ENCODE results near the gene GMPPA.

Gene GMPPA

DNA sequence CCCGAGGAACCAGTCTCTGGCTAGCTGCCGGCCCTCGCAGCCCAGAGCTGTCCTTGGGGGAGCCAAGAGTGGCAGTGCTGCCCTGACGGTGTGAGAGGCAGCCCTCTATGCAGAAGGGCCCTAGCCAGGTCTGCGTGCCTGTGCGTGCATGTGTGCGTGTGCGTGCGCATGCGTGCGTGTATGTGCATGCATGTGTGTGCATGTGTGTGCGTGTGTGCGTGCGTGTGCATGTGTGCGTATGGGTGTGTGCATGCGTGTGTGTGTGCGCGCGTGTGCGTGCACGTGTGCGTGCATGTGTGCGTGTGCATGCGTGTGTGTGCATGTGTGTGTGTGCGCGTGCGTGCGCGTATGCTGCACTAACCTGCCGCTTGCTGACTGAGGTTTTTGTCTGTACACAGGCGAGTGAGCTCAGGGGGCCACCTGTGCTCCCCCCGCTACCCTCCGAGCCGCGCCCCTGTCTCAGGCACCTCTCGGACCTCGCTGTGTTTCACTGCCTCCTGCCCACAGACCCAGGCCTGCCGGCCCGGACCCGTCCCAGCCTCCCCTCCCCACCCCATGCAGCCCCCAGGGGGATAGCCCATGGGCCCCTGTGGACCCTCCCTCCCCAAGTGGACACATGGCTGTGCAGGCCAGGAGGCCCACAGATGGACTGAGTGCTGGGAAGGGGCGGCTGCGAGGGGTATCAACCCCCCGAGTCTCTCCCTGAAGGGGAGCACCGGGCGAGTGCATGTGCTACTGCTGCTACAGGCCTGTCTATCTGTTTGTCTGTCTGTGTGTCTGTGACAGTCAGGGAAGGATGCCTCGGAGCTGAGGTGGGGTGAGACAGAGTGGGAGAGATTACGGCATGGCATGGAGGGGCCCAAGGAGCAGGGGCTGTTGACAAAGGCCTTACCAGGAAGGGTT lies 32.8 kb upstream of the GMPPA start:
- no peak overlapping the region for H3K4me3 ChIP-seq (ENCODE audit: low read depth, low read length)
- DNase-seq (ENCODE audit: low read depth) = no peak
- TF ChIP-seq, protein P1, sequence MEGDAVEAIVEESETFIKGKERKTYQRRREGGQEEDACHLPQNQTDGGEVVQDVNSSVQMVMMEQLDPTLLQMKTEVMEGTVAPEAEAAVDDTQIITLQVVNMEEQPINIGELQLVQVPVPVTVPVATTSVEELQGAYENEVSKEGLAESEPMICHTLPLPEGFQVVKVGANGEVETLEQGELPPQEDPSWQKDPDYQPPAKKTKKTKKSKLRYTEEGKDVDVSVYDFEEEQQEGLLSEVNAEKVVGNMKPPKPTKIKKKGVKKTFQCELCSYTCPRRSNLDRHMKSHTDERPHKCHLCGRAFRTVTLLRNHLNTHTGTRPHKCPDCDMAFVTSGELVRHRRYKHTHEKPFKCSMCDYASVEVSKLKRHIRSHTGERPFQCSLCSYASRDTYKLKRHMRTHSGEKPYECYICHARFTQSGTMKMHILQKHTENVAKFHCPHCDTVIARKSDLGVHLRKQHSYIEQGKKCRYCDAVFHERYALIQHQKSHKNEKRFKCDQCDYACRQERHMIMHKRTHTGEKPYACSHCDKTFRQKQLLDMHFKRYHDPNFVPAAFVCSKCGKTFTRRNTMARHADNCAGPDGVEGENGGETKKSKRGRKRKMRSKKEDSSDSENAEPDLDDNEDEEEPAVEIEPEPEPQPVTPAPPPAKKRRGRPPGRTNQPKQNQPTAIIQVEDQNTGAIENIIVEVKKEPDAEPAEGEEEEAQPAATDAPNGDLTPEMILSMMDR (IDR thresholded peaks at IDR 0.05; ENCODE audit: low read depth, low read length) = no peak
- TF ChIP-seq POLR2A (IDR thresholded peaks at IDR 0.05; ENCODE audit: extremely low read depth, insufficient read length) = no peak
- TF ChIP-seq, protein P2, sequence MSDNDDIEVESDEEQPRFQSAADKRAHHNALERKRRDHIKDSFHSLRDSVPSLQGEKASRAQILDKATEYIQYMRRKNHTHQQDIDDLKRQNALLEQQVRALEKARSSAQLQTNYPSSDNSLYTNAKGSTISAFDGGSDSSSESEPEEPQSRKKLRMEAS (IDR thresholded peaks at IDR 0.05; ENCODE audit: low read depth, low read length) = no peak
- TF ChIP-seq MYC (IDR thresholded peaks at IDR 0.05; ENCODE audit: low read depth, low read length) = no peak

DNA sequence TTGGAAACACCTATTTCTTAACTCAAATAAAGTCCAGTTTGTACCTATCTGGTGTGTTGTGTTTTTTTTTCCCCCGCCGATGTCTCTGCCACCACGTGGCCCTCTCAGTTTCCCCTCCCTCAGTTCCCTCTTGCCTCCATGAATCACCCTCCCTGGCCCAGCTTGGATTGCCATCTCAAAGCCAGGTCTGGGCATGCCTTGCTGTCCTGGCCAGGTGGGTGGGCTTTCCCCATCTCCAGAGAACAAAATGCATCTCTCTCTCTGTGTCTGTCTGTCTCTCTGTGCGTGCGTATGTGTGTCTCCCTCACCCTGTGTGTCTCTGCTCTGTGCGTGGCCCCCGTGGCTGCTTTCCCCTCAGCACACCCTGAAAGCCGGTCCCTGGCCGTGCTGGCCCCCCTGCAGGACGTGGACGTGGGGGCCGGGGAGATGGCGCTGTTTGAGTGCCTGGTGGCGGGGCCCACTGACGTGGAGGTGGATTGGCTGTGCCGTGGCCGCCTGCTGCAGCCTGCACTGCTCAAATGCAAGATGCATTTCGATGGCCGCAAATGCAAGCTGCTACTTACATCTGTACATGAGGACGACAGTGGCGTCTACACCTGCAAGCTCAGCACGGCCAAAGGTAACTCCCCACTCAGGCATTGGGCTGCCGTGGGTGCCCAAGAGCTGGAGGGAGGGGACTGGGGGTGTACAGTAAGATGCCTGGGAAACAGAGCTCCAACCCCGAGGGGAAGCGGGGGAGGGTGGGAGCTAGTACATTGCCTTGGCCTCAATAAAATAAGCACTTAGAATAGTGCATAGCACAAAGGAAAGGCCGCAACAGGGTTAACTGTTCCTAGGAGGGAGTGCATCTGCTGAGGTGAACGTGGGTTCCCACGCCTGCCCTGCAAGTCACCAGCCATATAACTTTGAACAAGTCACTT lies 31.6 kb upstream of the GMPPA start:
- DNase-seq (ENCODE audit: low read depth) = no peak
- TF ChIP-seq MYC (IDR thresholded peaks at IDR 0.05; ENCODE audit: low read depth, low read length) (no peak), POLR2A (IDR thresholded peaks at IDR 0.05; ENCODE audit: extremely low read depth, insufficient read length) (no peak)
- TF ChIP-seq, protein P2 (IDR thresholded peaks at IDR 0.05; ENCODE audit: low read depth, low read length) = no peak
- TF ChIP-seq, protein P1 (IDR thresholded peaks at IDR 0.05; ENCODE audit: low read depth, low read length) = no peak
- H3K4me3 ChIP-seq (ENCODE audit: low read depth, low read length) = no peak overlapping the region

DNA sequence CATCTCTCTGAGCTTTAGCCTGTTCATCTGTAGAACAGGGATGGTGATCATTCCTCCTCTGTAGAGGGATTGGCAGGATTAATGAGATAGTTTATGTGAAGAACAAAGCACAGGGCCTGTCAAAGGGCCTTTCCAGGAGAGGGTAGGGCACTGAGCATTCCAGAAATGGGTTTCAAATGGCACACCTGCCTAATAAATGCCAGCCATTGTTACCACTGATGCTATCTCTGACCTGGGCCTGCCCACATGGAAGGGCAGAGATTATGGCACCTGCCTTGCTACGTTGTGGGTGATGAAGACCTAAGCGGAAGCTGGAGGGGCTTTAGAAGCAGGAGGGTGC lies 31.0 kb upstream of the GMPPA start:
- no peak for DNase-seq (ENCODE audit: low read depth)
- H3K4me3 ChIP-seq (ENCODE audit: low read depth, low read length) = no peak overlapping the region
- TF ChIP-seq, protein P2 (IDR thresholded peaks at IDR 0.05; ENCODE audit: low read depth, low read length) = no peak
- no peak for TF ChIP-seq MYC (IDR thresholded peaks at IDR 0.05; ENCODE audit: low read depth, low read length)
- TF ChIP-seq, protein P1 (IDR thresholded peaks at IDR 0.05; ENCODE audit: low read depth, low read length) = no peak
- TF ChIP-seq POLR2A (IDR thresholded peaks at IDR 0.05; ENCODE audit: extremely low read depth, insufficient read length) = no peak

DNA sequence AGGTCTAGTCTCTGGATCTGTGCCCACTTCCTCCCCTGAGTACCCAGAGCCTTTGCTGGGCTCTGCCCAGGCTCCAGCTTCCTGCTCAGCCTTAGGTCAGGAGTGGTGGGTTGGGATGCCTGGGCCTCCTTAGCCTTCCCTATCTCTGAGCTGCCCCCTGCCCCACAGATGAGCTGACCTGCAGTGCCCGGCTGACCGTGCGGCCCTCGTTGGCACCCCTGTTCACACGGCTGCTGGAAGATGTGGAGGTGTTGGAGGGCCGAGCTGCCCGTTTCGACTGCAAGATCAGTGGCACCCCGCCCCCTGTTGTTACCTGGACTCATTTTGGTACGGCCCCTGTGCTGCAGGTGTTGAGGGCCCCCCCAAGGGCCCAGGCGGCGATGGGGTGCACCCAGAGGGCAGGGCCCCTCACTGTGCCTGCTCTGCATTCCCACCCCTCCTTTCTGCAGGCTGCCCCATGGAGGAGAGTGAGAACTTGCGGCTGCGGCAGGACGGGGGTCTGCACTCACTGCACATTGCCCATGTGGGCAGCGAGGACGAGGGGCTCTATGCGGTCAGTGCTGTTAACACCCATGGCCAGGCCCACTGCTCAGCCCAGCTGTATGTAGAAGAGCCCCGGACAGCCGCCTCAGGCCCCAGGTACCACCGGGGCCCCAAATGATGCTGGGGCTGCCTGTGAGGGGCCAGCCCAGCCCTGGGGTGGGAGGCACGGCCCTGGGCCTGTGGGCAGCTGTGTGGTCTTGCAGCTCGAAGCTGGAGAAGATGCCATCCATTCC lies 30.1 kb upstream of the GMPPA start:
- DNase-seq (ENCODE audit: low read depth) = no peak
- TF ChIP-seq MYC (IDR thresholded peaks at IDR 0.05; ENCODE audit: low read depth, low read length) (no peak), POLR2A (IDR thresholded peaks at IDR 0.05; ENCODE audit: extremely low read depth, insufficient read length) (no peak)
- TF ChIP-seq, protein P2 (IDR thresholded peaks at IDR 0.05; ENCODE audit: low read depth, low read length) = no peak
- TF ChIP-seq, protein P1 (IDR thresholded peaks at IDR 0.05; ENCODE audit: low read depth, low read length) = no peak
- no peak overlapping the region for H3K4me3 ChIP-seq (ENCODE audit: low read depth, low read length)

DNA sequence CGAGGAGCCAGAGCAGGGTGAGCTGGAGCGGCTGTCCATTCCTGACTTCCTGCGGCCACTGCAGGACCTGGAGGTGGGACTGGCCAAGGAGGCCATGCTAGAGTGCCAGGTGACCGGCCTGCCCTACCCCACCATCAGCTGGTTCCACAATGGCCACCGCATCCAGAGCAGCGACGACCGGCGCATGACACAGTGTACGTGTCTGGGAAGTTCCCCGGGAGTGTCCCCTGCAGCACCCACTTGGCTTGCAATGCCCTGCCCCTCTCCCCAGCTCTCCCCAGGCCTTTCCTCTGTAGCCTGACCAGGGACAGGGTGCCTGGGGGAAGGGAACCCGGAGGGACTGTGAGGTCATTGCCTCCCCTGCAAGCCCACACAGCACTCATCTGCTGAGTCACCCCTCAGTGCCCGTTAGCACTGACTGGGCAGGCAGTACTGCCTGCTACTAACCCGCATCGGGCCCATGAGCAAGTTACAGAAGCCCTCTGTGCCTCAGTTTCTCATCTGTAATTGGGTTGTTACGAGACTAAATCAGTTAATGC lies 29.4 kb upstream of the GMPPA start:
- DNase-seq (ENCODE audit: low read depth) = peak; percentile 80
- no peak overlapping the region for H3K4me3 ChIP-seq (ENCODE audit: low read depth, low read length)
- TF ChIP-seq MYC (IDR thresholded peaks at IDR 0.05; ENCODE audit: low read depth, low read length) (no peak), POLR2A (IDR thresholded peaks at IDR 0.05; ENCODE audit: extremely low read depth, insufficient read length) (no peak)
